Ishikawa (cell line): ENCODE data around the gene DAD1.

Experiments
- CEBPB ChIP-seq: IDR thresholded peaks from 2 replicates; pipeline ENCODE4 v1.6.1; 2012
- CREB1 ChIP-seq: IDR thresholded peaks from 2 replicates; pipeline ENCODE4 v1.6.1; 2012; ENCODE audit warnings: low read depth
- EGR1 ChIP-seq: IDR thresholded peaks from 2 replicates; pipeline ENCODE4 v1.6.1; 2012
- EP300 ChIP-seq: IDR thresholded peaks from 2 replicates; pipeline ENCODE4 v1.6.1; 2012; ENCODE audit warnings: borderline replicate concordance
- FOXM1 ChIP-seq: IDR thresholded peaks from 2 replicates; pipeline ENCODE4 v1.6.1; 2012; ENCODE audit warnings: low read depth, borderline replicate concordance
- MAX ChIP-seq: IDR thresholded peaks from 2 replicates; pipeline ENCODE4 v1.6.1; 2012
- NFIC ChIP-seq: IDR thresholded peaks from 2 replicates; pipeline ENCODE4 v1.6.1; 2012
- RAD21 ChIP-seq: IDR thresholded peaks from 2 replicates; pipeline ENCODE4 v1.6.1; 2012; ENCODE audit warnings: low read depth
- REST ChIP-seq: IDR thresholded peaks from 2 replicates; pipeline ENCODE4 v1.6.1; 2012; ENCODE audit warnings: low read depth, mild to moderate bottlenecking
- TAF1 ChIP-seq: IDR thresholded peaks from 2 replicates; pipeline ENCODE4 v1.6.1; 2012; ENCODE audit warnings: low read depth, mild to moderate bottlenecking
- TCF12 ChIP-seq: IDR thresholded peaks from 2 replicates; pipeline ENCODE4 v1.6.1; 2012; ENCODE audit warnings: low read depth
- TEAD4 ChIP-seq: IDR thresholded peaks from 2 replicates; pipeline ENCODE4 v1.6.1; 2012
- USF1 ChIP-seq: IDR thresholded peaks from 2 replicates; pipeline ENCODE4 v1.6.1; 2012
- YY1 ChIP-seq: IDR thresholded peaks from 2 replicates; pipeline ENCODE4 v1.6.1; 2012; ENCODE audit warnings: low read depth
- ZBTB7A ChIP-seq: IDR thresholded peaks from 2 replicates; pipeline ENCODE4 v1.6.1; 2012; ENCODE audit warnings: low read depth

Gene DAD1

GRCh38 chr14:22629361-22629760 lies 40.3 kb upstream of the DAD1 start:
- TF ChIP-seq CREB1 (no peak), NFIC (no peak), ZBTB7A (no peak), RAD21 (no peak), TCF12 (no peak), TAF1 (no peak), FOXM1 (no peak), CEBPB (no peak), REST (no peak), MAX (no peak)

GRCh38 chr14:22627506-22628263 lies 38.7 kb upstream of the DAD1 start:
- no peak for TF ChIP-seq EP300

GRCh38 chr14:22626590-22626989 lies 37.6 kb upstream of the DAD1 start:
- TF ChIP-seq EP300 (no peak), FOXM1 (no peak), EGR1 (no peak), NFIC (no peak), RAD21 (no peak), CREB1 (no peak), TAF1 (no peak), USF1 (no peak), YY1 (no peak), TEAD4 (no peak), REST (no peak), MAX (no peak), ZBTB7A (no peak), CEBPB (no peak), TCF12 (no peak)

- no peak for TF ChIP-seq YY1
- TF ChIP-seq TCF12 = no peak
- TF ChIP-seq NFIC = no peak
- TF ChIP-seq EGR1 = no peak
- no peak for TF ChIP-seq MAX
- TF ChIP-seq CREB1 = no peak
- TF ChIP-seq REST = no peak
- TF ChIP-seq FOXM1 = no peak
- no peak for TF ChIP-seq EP300
- no peak for TF ChIP-seq ZBTB7A
- no peak for TF ChIP-seq USF1
- TF ChIP-seq TEAD4 = no peak
- no peak for TF ChIP-seq TAF1
- TF ChIP-seq CEBPB = no peak
- no peak for TF ChIP-seq RAD21
These were observed 34.0 kb upstream of the DAD1 start for GRCh38 chr14:22623047-22623446.

GRCh38 chr14:22622255-22622654 lies 33.2 kb upstream of the DAD1 start:
- TF ChIP-seq FOXM1 (no peak), TAF1 (no peak), MAX (no peak), EGR1 (no peak), NFIC (no peak), USF1 (no peak), YY1 (no peak), EP300 (no peak), TEAD4 (no peak), CEBPB (no peak), ZBTB7A (no peak)
